PFSK-1 (cell line): ENCODE results near the gene MAN2A2.

ENCODE experiments used
- POLR2AphosphoS5 ChIP-seq: IDR thresholded peaks from 2 replicates; pipeline ENCODE4 v1.6.1; 2012; ENCODE audit warnings: low read depth, mild to moderate bottlenecking, control low read depth, low read length, moderate library complexity
- REST ChIP-seq, 2 experiments: IDR thresholded peaks; 2 replicates each; pipeline versions ENCODE4 v1.6.1 to v1.8.0; 2011 to 2012; ENCODE audit warnings: low read depth in 2 of 2, low read length in 2 of 2, control low read depth in 1 of 2, inconsistent platforms in 1 of 2, mild to moderate bottlenecking in 1 of 2, moderate library complexity in 1 of 2; ENCODE audit not compliant: insufficient read depth in 1 of 2
- SIN3A ChIP-seq: IDR thresholded peaks from 2 replicates; pipeline ENCODE4 v1.6.1; 2012; ENCODE audit warnings: mild to moderate bottlenecking, low read length, moderate library complexity, borderline replicate concordance; ENCODE audit not compliant: insufficient read depth
- TAF1 ChIP-seq: IDR thresholded peaks from 2 replicates; pipeline ENCODE4 v1.6.1; 2012; ENCODE audit warnings: low read length, control low read depth, borderline replicate concordance; ENCODE audit not compliant: insufficient read depth

- TF ChIP-seq POLR2AphosphoS5 (no peak), REST (IDR thresholded peaks at IDR 0.05; ENCODE audit: insufficient read depth in 1 of 2, low read depth in 2 of 2, low read length in 2 of 2) (no peak), TAF1 (no peak), SIN3A (no peak)
Observed at GRCh38 chr15:90876046-90876445, 27.1 kb upstream of the MAN2A2 start.
